Measurements from ENCODE around the gene CAMKMT.

DNA sequence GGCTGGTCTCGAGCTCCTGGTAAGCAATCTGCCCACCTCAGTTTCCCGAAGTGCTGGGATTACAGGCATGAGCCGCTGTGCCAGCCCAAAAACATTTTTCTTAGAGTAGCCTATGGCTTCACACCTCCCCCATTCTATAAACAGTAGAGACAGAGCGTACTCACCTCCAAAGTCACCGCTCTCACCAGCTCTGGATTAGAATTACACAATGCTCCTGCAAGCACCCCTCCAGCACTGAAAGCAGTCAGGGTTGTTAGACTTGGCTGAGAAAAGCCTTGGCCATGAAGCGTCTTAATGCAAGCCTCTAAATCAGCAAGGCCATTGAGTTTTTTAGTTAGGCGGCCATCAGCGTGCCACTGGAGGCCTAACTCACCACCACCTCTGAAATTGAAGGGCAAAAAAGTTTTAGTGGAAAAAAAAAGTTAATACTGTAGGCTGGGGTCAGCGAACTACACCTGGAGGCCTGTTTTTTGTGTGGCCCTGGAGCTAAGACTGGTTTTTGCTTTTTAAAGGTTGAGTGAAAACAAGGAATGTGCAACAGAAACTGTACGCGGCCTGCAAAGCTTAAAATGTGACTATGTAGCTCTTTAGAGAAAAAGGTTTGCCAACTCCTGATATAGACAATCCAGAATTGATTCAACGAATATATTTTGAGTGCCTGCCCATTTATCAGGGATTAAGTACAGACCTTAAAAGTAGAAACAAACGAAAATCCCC is 35.0 kb upstream of the CAMKMT start:
- no peak for TF ChIP-seq CTCF (IDR thresholded peaks at IDR 0.05)
- TF ChIP-seq POLR2AphosphoS5 (IDR thresholded peaks at IDR 0.05), result no peak
